IMR-90 (cell line): ENCODE measurements around the gene ELFN2. TPM values are rescaled to one million over a fixed set of nuclear protein-coding genes. Genes with fewer than 3 reads are reported as not detected.

Experiments used
- ATAC-seq: fragments of 200-7000 bp; cut with Tn5 transposase; 2 replicates; pipeline ENCODE4 v1.9.1; 2020; ENCODE audit warnings: low read depth, mild to moderate bottlenecking, moderate library complexity
- BruUV-seq: library from RNA; stranded (reverse); fragments of 400-500 nt; replicated peaks from 2 replicates; lab custom pipeline; 2021; lab: Mats Ljungman, UMichigan
- CTCF ChIA-PET: fragments of 300-600 bp; formaldehyde crosslinking; extraction: SDS; loops from one replicate; lab custom pipeline; 2021; ENCODE audit warnings: antibody characterized with exemption; lab: Yijun Ruan, JAX
- POLR2A ChIA-PET: fragments of 300-600 bp; sonication (Branson Sonifier 250); formaldehyde crosslinking; loops from one replicate; lab custom pipeline; 2022; ENCODE audit warnings: antibody characterized with exemption; ENCODE audit not compliant: unreplicated experiment; lab: Charles Lee
- DNase-seq: peaks from one replicate; pipeline ENCODE4 v3.0.0; 2013
- H2AFZ ChIP-seq: replicated peaks from 2 replicates; pipeline ENCODE3; 2013; ENCODE audit warnings: low read length, mild to moderate bottlenecking; ENCODE audit not compliant: poor library complexity
- H2AK5ac ChIP-seq: 2 replicates; pipeline ENCODE4 v1.6.1; 2013; ENCODE audit warnings: low read depth, low read length, inconsistent platforms
- H2AK9ac ChIP-seq: replicated peaks from 2 replicates; pipeline ENCODE3; 2013; ENCODE audit warnings: mild to moderate bottlenecking, low read depth, low read length, moderate library complexity; ENCODE audit not compliant: poor library complexity
- H2BK120ac ChIP-seq: 2 replicates; pipeline ENCODE4 v1.6.1; 2013; ENCODE audit warnings: low read depth, low read length, inconsistent platforms
- H2BK15ac ChIP-seq: 3 replicates; pipeline ENCODE4 v1.6.1; 2013; ENCODE audit warnings: low read depth, low read length, inconsistent platforms
- H2BK20ac ChIP-seq: 2 replicates; pipeline ENCODE4 v1.6.1; 2013; ENCODE audit warnings: low read depth, mild to moderate bottlenecking, inconsistent platforms, low read length, moderate library complexity
- H2BK5ac ChIP-seq: 2 replicates; pipeline ENCODE4 v1.6.1; 2013; ENCODE audit warnings: mild to moderate bottlenecking, low read depth, low read length, inconsistent platforms; ENCODE audit not compliant: poor library complexity, severe bottlenecking
- H3K14ac ChIP-seq: replicated peaks from 2 replicates; pipeline ENCODE4 v1.6.1; 2013; ENCODE audit warnings: low read depth, low read length, inconsistent platforms
- H3K18ac ChIP-seq: 2 replicates; pipeline ENCODE4 v1.6.1; 2013; ENCODE audit warnings: low read depth, low read length, control low read depth
- H3K23ac ChIP-seq: 2 replicates; pipeline ENCODE4 v1.6.1; 2013; ENCODE audit warnings: low read depth, low read length, inconsistent platforms
- H3K27ac ChIP-seq: 2 replicates; pipeline ENCODE4 v1.5.1; 2013; ENCODE audit warnings: mild to moderate bottlenecking, control low read depth, low read length; ENCODE audit not compliant: insufficient read depth
- H3K27me3 ChIP-seq: 2 replicates; pipeline ENCODE4 v1.6.1; 2013; ENCODE audit warnings: low read length; ENCODE audit not compliant: control insufficient read depth, insufficient read depth
- H3K36me3 ChIP-seq: 2 replicates; pipeline ENCODE4 v1.6.1; 2013; ENCODE audit warnings: low read length, mixed read lengths; ENCODE audit not compliant: control insufficient read depth, insufficient read depth
- H3K4ac ChIP-seq: 2 replicates; pipeline ENCODE4 v1.6.1; 2013; ENCODE audit warnings: low read depth, low read length, inconsistent platforms
- H3K4me1 ChIP-seq: 2 replicates; pipeline ENCODE4 v1.6.1; 2013; ENCODE audit warnings: low read length, mixed read lengths; ENCODE audit not compliant: control insufficient read depth, insufficient read depth
- H3K4me2 ChIP-seq: 2 replicates; pipeline ENCODE4 v1.6.1; 2013; ENCODE audit warnings: low read depth, mild to moderate bottlenecking, control low read depth, low read length, moderate library complexity
- H3K4me3 ChIP-seq: 2 replicates; pipeline ENCODE4 v1.5.1; 2013; ENCODE audit warnings: low read depth, mild to moderate bottlenecking, control low read depth, low read length, moderate library complexity; ENCODE audit not compliant: insufficient read depth
- H3K56ac ChIP-seq: 2 replicates; pipeline ENCODE4 v1.6.1; 2013; ENCODE audit warnings: low read length, inconsistent platforms; ENCODE audit not compliant: insufficient read depth; ENCODE audit errors: extremely low read depth
- H3K79me1 ChIP-seq, 2 experiments: 2 replicates each; pipeline ENCODE4 v1.6.1; 2013; ENCODE audit warnings: low read length in 2 of 2, inconsistent platforms in 1 of 2, low read depth in 1 of 2
- H3K9ac ChIP-seq: 2 replicates; pipeline ENCODE4 v1.6.1; 2013; ENCODE audit warnings: low read depth, low read length, control low read depth
- H3K9me1 ChIP-seq: 2 replicates; pipeline ENCODE4 v1.6.1; 2013; ENCODE audit warnings: low read length, inconsistent platforms; ENCODE audit not compliant: insufficient read depth
- H3K9me3 ChIP-seq: 2 replicates; pipeline ENCODE4 v1.6.1; 2013; ENCODE audit warnings: low read length; ENCODE audit not compliant: control insufficient read depth, insufficient read depth
- H4K20me1 ChIP-seq: 2 replicates; pipeline ENCODE4 v1.6.1; 2013; ENCODE audit warnings: low read length, inconsistent platforms; ENCODE audit not compliant: insufficient read depth
- H4K5ac ChIP-seq: 2 replicates; pipeline ENCODE4 v1.6.1; 2013; ENCODE audit warnings: mild to moderate bottlenecking, low read depth, low read length, control low read depth
- H4K8ac ChIP-seq, 2 experiments: 2 replicates each; pipeline ENCODE4 v1.6.1; 2013; ENCODE audit warnings: low read depth in 2 of 2, low read length in 2 of 2, control low read depth in 1 of 2, inconsistent platforms in 1 of 2
- H4K91ac ChIP-seq: 2 replicates; pipeline ENCODE4 v1.6.1; 2013; ENCODE audit warnings: low read depth, low read length, inconsistent platforms; ENCODE audit not compliant: insufficient read depth
- CEBPB ChIP-seq: IDR thresholded peaks from 2 replicates; pipeline ENCODE4 v1.6.1; 2012; ENCODE audit warnings: low read depth, low read length, improper control_type of control experiment
- RFX5 ChIP-seq: IDR thresholded peaks from 2 replicates; pipeline ENCODE4 v1.8.0; 2012; ENCODE audit warnings: low read depth, mild to moderate bottlenecking, low read length, moderate library complexity
- WGBS, 2 experiments: methylation state at CpG; one replicate each; pipeline versions ENCODE4 v1.1.5 to v1.1.7; 2013; ENCODE audit warnings: missing lambda C conversion rate in 2 of 2; ENCODE audit not compliant: insufficient read length in 1 of 2; ENCODE audit errors: extremely low coverage in 2 of 2; 5-methylcytosine and 5-hydroxymethylcytosine counted together
- dilution Hi-C: fragments of 300-500 bp; cut with HindIII; formaldehyde crosslinking; loops from one replicate; pipeline ENCODE4 v1.14.3; 2018; ENCODE audit warnings: low sequenced_read_pairs; ENCODE audit not compliant: unreplicated experiment
- in situ Hi-C: fragments of 300-500 bp; cut with MboI; formaldehyde crosslinking; loops from 3 replicates; pipeline ENCODE4 v1.14.3; 2019; ENCODE audit warnings: low sequenced_read_pairs, inconsistent platforms, mixed read lengths
- intact Hi-C: fragments of 100-400 bp; cut with micrococcal nuclease; formaldehyde crosslinking; loops from 2 replicates; pipeline ENCODE4 v1.10.0; 2022
- polyA plus RNA-seq, 3 experiments: library from polyadenylated mRNA; depleted of rRNA; stranded (reverse); fragments of >200 nt; gene quantifications; 2 replicates each; pipeline ENCODE4 v1.2.3, GENCODE V29; 2012; ENCODE audit warnings: low replicate concordance in 1 of 3
- total RNA-seq: library from RNA; depleted of rRNA; stranded (reverse); fragments of >200 nt; gene quantifications from 2 replicates; pipeline ENCODE4 v1.2.3, GENCODE V29; 2012
- TF ChIP-seq, protein P1 (sequence below): conservative IDR thresholded peaks from 2 replicates; pipeline ENCODE4 v1.5.1; 2012; ENCODE audit warnings: mild to moderate bottlenecking, low read depth, low read length, improper control_type of control experiment
- TF ChIP-seq, protein P2 (sequence below): fragments of 150-350 bp; IDR thresholded peaks from 2 replicates; pipeline ENCODE4 v1.6.1; 2016; ENCODE audit warnings: low read depth, mild to moderate bottlenecking, low read length, moderate library complexity, borderline replicate concordance
- TF ChIP-seq, protein P3 (sequence below): fragments of 150-350 bp; IDR thresholded peaks from 2 replicates; pipeline ENCODE4 v1.6.1; 2017; ENCODE audit warnings: mild to moderate bottlenecking, antibody characterized with exemption, low read length, low read depth

The ELFN2 gene
- total and polyA plus RNA-seq, 2 of the 4 experiments (the other 2 are of a cell fraction): 0.72 to 5.0 TPM

GRCh38 chr22:37320726-37321677, 106.3 kb downstream of the ELFN2 start:
- CTCF ChIA-PET: interaction anchor here (0.6 kb wide), 1 partner anchor 135 kb away, joined by 3 read pairs; no protein-coding TSS in a partner anchor
- in situ Hi-C loops: no loop called here
- dilution Hi-C loops: no loop called here

More at GRCh38 chr22:37320726-37321677, 106.3 kb downstream of the ELFN2 start:
- Histone ChIP-seq H2AFZ (no peak overlapping the region), H3K27me3 (peaks cover 8% of the 10 kb centered on the region; the same call in 1 of the 2 replicates), H3K4me2 (no peak overlapping the region), H4K5ac (no peak overlapping the region), H4K20me1 (no peaks in the 10 kb centered on the region), H2BK5ac (no peak overlapping the region), H3K23ac (no peak overlapping the region), H3K4me3 (no peak overlapping the region), H3K79me1 (no peaks in the 10 kb centered on the region), H4K91ac (peak overlapping the region; percentile 7; the same call in 1 of the 2 replicates), H3K9me1 (no peaks in the 10 kb centered on the region), H3K27ac (no peak overlapping the region), H2AK5ac (peak overlapping the region; percentile 31), H3K14ac (no peak overlapping the region), H3K56ac (no peak overlapping the region), H2BK120ac (0 out of 2 replicates have a peak overlapping the region, but pooled peaks have one; percentile 20), H3K4me1 (peaks cover 5% of the 10 kb centered on the region), H3K9ac (no peak overlapping the region), H3K9me3 (no peaks in the 10 kb centered on the region), H2BK20ac (no peak overlapping the region), H3K36me3 (no peaks in the 10 kb centered on the region), H2AK9ac (no peak overlapping the region), H2BK15ac (peak overlapping the region; percentile 16; the same call in 1 of the 3 replicates), H4K8ac (no peak overlapping the region), H3K4ac (no peak overlapping the region), H3K18ac (no peak overlapping the region)
- no peak for ATAC-seq
- TF ChIP-seq, protein P1, sequence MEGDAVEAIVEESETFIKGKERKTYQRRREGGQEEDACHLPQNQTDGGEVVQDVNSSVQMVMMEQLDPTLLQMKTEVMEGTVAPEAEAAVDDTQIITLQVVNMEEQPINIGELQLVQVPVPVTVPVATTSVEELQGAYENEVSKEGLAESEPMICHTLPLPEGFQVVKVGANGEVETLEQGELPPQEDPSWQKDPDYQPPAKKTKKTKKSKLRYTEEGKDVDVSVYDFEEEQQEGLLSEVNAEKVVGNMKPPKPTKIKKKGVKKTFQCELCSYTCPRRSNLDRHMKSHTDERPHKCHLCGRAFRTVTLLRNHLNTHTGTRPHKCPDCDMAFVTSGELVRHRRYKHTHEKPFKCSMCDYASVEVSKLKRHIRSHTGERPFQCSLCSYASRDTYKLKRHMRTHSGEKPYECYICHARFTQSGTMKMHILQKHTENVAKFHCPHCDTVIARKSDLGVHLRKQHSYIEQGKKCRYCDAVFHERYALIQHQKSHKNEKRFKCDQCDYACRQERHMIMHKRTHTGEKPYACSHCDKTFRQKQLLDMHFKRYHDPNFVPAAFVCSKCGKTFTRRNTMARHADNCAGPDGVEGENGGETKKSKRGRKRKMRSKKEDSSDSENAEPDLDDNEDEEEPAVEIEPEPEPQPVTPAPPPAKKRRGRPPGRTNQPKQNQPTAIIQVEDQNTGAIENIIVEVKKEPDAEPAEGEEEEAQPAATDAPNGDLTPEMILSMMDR: no peak
- TF ChIP-seq, protein P2, sequence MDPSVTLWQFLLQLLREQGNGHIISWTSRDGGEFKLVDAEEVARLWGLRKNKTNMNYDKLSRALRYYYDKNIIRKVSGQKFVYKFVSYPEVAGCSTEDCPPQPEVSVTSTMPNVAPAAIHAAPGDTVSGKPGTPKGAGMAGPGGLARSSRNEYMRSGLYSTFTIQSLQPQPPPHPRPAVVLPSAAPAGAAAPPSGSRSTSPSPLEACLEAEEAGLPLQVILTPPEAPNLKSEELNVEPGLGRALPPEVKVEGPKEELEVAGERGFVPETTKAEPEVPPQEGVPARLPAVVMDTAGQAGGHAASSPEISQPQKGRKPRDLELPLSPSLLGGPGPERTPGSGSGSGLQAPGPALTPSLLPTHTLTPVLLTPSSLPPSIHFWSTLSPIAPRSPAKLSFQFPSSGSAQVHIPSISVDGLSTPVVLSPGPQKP: no peak
- TF ChIP-seq, protein P3, sequence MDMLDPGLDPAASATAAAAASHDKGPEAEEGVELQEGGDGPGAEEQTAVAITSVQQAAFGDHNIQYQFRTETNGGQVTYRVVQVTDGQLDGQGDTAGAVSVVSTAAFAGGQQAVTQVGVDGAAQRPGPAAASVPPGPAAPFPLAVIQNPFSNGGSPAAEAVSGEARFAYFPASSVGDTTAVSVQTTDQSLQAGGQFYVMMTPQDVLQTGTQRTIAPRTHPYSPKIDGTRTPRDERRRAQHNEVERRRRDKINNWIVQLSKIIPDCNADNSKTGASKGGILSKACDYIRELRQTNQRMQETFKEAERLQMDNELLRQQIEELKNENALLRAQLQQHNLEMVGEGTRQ: no peak
- TF ChIP-seq CEBPB (peak; percentile 66; the same call in 1 of the 2 replicates), RFX5 (no peak)
- POLR2A ChIA-PET: no interaction called here
- no TSS peak for BruUV-seq
- WGBS, 2 experiments: 61% methylated on average over 5 of the region's 16 CpGs; no CpG with 5 or more reads in 1 of the 2 experiments
- intact Hi-C loops: no loop called here
- DNase-seq: no peak
